Measurements from ENCODE around the gene APBA2. TPM values are rescaled to one million over a fixed set of nuclear protein-coding genes. Genes with fewer than 3 reads are reported as not detected.

The APBA2 gene
- total RNA-seq, 1 donor from 2014 or later, result 0.38 TPM

GRCh38 chr15:29051422-29051821 lies 165.6 kb downstream of the APBA2 start:
- Histone ChIP-seq H3K4me3 (no peak overlapping the region), H3K4me1 (no peaks in the 10 kb centered on the region), H3K27me3 (ENCODE audit: low read depth) (peaks cover 32% of the 10 kb centered on the region), H3K9me3 (replicated peaks) (peaks cover 5% of the 10 kb centered on the region), H3K27ac (replicated peaks) (no peak overlapping the region), H3K36me3 (no peaks in the 10 kb centered on the region)
- intact Hi-C loops (cut with micrococcal nuclease), result no loop called here
- DNase-seq, result no peak
- TF ChIP-seq, protein P1, sequence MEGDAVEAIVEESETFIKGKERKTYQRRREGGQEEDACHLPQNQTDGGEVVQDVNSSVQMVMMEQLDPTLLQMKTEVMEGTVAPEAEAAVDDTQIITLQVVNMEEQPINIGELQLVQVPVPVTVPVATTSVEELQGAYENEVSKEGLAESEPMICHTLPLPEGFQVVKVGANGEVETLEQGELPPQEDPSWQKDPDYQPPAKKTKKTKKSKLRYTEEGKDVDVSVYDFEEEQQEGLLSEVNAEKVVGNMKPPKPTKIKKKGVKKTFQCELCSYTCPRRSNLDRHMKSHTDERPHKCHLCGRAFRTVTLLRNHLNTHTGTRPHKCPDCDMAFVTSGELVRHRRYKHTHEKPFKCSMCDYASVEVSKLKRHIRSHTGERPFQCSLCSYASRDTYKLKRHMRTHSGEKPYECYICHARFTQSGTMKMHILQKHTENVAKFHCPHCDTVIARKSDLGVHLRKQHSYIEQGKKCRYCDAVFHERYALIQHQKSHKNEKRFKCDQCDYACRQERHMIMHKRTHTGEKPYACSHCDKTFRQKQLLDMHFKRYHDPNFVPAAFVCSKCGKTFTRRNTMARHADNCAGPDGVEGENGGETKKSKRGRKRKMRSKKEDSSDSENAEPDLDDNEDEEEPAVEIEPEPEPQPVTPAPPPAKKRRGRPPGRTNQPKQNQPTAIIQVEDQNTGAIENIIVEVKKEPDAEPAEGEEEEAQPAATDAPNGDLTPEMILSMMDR (IDR thresholded peaks at IDR 0.05; ENCODE audit: borderline replicate concordance), result no peak

- Histone ChIP-seq H3K4me3 (no peak overlapping the region), H3K27ac (replicated peaks) (no peak overlapping the region), H3K4me1 (no peaks in the 10 kb centered on the region), H3K27me3 (ENCODE audit: low read depth) (peaks cover 20% of the 10 kb centered on the region), H3K36me3 (no peaks in the 10 kb centered on the region), H3K9me3 (replicated peaks) (peaks cover 5% of the 10 kb centered on the region)
- intact Hi-C loops (cut with micrococcal nuclease), result no loop called here
- TF ChIP-seq, protein P1 (IDR thresholded peaks at IDR 0.05; ENCODE audit: borderline replicate concordance), result no peak
- no peak for DNase-seq
Observed at GRCh38 chr15:29053006-29053405, 167.2 kb downstream of the APBA2 start.

- no peak for DNase-seq
- intact Hi-C loops (cut with micrococcal nuclease), result no loop called here
Observed at GRCh38 chr15:29053661-29054131, 167.9 kb downstream of the APBA2 start.

DNA sequence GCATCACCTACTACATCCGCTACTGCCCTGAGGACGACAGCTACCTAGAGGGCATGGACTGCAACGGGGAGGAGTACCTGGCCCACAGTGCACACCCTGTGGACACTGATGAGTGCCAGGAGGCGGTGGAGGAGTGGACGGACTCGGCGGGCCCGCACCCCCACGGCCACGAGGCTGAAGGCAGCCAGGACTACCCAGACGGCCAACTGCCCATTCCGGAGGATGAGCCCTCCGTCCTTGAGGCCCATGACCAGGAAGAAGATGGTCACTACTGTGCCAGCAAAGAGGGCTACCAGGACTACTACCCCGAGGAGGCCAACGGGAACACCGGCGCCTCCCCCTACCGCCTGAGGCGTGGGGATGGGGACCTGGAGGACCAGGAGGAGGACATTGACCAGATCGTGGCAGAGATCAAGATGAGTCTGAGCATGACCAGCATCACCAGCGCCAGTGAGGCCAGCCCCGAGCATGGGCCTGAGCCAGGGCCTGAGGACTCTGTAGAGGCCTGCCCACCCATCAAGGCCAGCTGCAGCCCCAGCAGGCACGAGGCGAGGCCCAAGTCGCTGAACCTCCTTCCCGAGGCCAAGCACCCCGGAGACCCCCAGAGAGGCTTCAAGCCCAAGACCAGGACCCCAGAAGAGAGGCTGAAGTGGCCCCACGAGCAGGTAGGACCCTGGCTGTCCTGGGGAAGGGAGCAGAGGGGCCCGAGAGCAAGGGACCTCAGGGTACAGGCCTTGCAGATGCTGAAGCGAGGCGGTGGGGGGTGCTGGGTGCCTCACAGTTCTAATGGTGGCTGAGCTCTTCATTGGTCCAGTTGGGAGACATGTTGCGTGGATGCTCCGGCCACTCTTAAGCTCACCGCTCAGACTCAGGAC lies 168.6 kb downstream of the APBA2 start:
- Histone ChIP-seq H3K27me3 (ENCODE audit: low read depth) (peaks cover 9% of the 10 kb centered on the region), H3K27ac (replicated peaks) (no peak overlapping the region), H3K9me3 (replicated peaks) (peaks cover 10% of the 10 kb centered on the region), H3K4me3 (no peak overlapping the region), H3K4me1 (no peaks in the 10 kb centered on the region), H3K36me3 (no peaks in the 10 kb centered on the region)
- intact Hi-C loops (cut with micrococcal nuclease), result no loop called here
- no peak for DNase-seq
- TF ChIP-seq, protein P1 (IDR thresholded peaks at IDR 0.05; ENCODE audit: borderline replicate concordance), result no peak

More at GRCh38 chr15:29053661-29054131, 167.9 kb downstream of the APBA2 start:
- peaks cover 13% of the 10 kb centered on the region for H3K27me3 ChIP-seq (ENCODE audit: low read depth)
- no peak overlapping the region for H3K27ac ChIP-seq (replicated peaks)
- no peaks in the 10 kb centered on the region for H3K4me1 ChIP-seq
- TF ChIP-seq, protein P1 (IDR thresholded peaks at IDR 0.05; ENCODE audit: borderline replicate concordance), result no peak
- no peak overlapping the region for H3K4me3 ChIP-seq
- no peaks in the 10 kb centered on the region for H3K36me3 ChIP-seq
- peaks cover 5% of the 10 kb centered on the region for H3K9me3 ChIP-seq (replicated peaks)

- DNase-seq, result no peak
- no peak overlapping the region for H3K27ac ChIP-seq (replicated peaks)
- no peaks in the 10 kb centered on the region for H3K36me3 ChIP-seq
- TF ChIP-seq, protein P1 (IDR thresholded peaks at IDR 0.05; ENCODE audit: borderline replicate concordance), result no peak
- peaks cover 9% of the 10 kb centered on the region for H3K27me3 ChIP-seq (ENCODE audit: low read depth)
- intact Hi-C loops (cut with micrococcal nuclease), result no loop called here
- H3K4me1 ChIP-seq, result no peaks in the 10 kb centered on the region
- H3K4me3 ChIP-seq, result no peak overlapping the region
- peaks cover 20% of the 10 kb centered on the region for H3K9me3 ChIP-seq (replicated peaks)
Observed at GRCh38 chr15:29055876-29056275, 170.1 kb downstream of the APBA2 start.

All from left ventricle myocardium inferior (tissue), 1 donor.